ENCODE data around the gene INTS13. TPM values are rescaled to one million over a fixed set of nuclear protein-coding genes. Genes with fewer than 3 reads are reported as not detected.

INTS13 gene
- total RNA-seq, 1 experiment from 2014 or later = 50.5 TPM

GRCh38 chr12:26918321-26919215 is 19.2 kb downstream of the INTS13 start:
- no peaks in the 10 kb centered on the region for H3K9me3 ChIP-seq (ENCODE audit: control insufficient read depth in 1 of 2, insufficient read depth in 1 of 2, low read depth in 1 of 2, low read length in 2 of 2)
- no peaks in the 10 kb centered on the region for H3K4me1 ChIP-seq (ENCODE audit: control insufficient read depth in 1 of 2, insufficient read depth in 2 of 2, low read length in 2 of 2)
- no TSS peak for BruUV-seq (replicated peaks)
- H4K20me1 ChIP-seq (ENCODE audit: insufficient read depth) = no peaks in the 10 kb centered on the region
- intact Hi-C loops (cut with micrococcal nuclease) = no loop called here
- no peaks in the 10 kb centered on the region for H3K27me3 ChIP-seq (ENCODE audit: insufficient read depth, low read length)
- no peaks in the 10 kb centered on the region for H3K9me2 ChIP-seq (ENCODE audit: insufficient read depth)
- no peak overlapping the region for H3K27ac ChIP-seq (ENCODE audit: low read depth, low read length)
- DNase-seq (ENCODE audit: low read depth, low spot score) (no peak), ATAC-seq (no peak)
- H2AFZ ChIP-seq (ENCODE audit: low read depth, low read length, poor library complexity, severe bottlenecking) = no peak overlapping the region
- ChIA-PET RAD21 (ENCODE audit: low non-redundant PET in 1 of 2, low total read pairs in 2 of 2, uncharacterized antibody in 2 of 2, unreplicated experiment in 2 of 2) (no interaction called here), CTCF (no interaction called here), POLR2A (no interaction called here)
- no peak overlapping the region for H3K4me2 ChIP-seq (ENCODE audit: low read length)
- no peak overlapping the region for H3K4me3 ChIP-seq (replicated peaks in 1 of 2; ENCODE audit: low read depth in 1 of 2, low read length in 2 of 2)
- TF ChIP-seq CTCF (IDR thresholded peaks at IDR 0.05 in 2 of 3, conservative IDR thresholded peaks at IDR 0.05 in 1 of 3; ENCODE audit: borderline replicate concordance in 1 of 3, insufficient read depth in 1 of 3, low read depth in 2 of 3, low read length in 2 of 3) (no peak), ATF3 (IDR thresholded peaks at IDR 0.05) (no peak), POLR2AphosphoS5 (IDR thresholded peaks at IDR 0.05; ENCODE audit: low read depth, low read length) (no peak), SIN3A (IDR thresholded peaks at IDR 0.05; ENCODE audit: low read depth) (no peak), YY1 (IDR thresholded peaks at IDR 0.05; ENCODE audit: extremely low read depth, insufficient replicate concordance, low read depth, low read length) (no peak), ZBTB33 (IDR thresholded peaks at IDR 0.05; ENCODE audit: extremely low read depth, insufficient replicate concordance, low read length) (no peak), EZH2 (IDR thresholded peaks at IDR 0.05) (no peak), POLR2A (IDR thresholded peaks at IDR 0.05; ENCODE audit: borderline replicate concordance, extremely low read depth, insufficient read depth, insufficient read length) (no peak), FOSL1 (IDR thresholded peaks at IDR 0.05; ENCODE audit: low read depth) (no peak), SRF (IDR thresholded peaks at IDR 0.05; ENCODE audit: low read depth) (no peak), CBX3 (IDR thresholded peaks at IDR 0.05; ENCODE audit: low read depth) (no peak), RAD21 (IDR thresholded peaks at IDR 0.05; ENCODE audit: low read depth) (no peak), ZNF274 (IDR thresholded peaks at IDR 0.05; ENCODE audit: low read depth, low read length) (no peak), TCF7L2 (IDR thresholded peaks at IDR 0.05; ENCODE audit: borderline replicate concordance, extremely low read depth, insufficient read depth, insufficient read length) (no peak), CEBPB (IDR thresholded peaks at IDR 0.05; ENCODE audit: low read depth) (no peak), REST (IDR thresholded peaks at IDR 0.05; ENCODE audit: low read depth) (no peak), ZFX (IDR thresholded peaks at IDR 0.05) (no peak), EGR1 (IDR thresholded peaks at IDR 0.05; ENCODE audit: low read depth) (no peak)
- H3K36me3 ChIP-seq (ENCODE audit: control insufficient read depth in 1 of 2, insufficient read depth in 2 of 2, low read length in 2 of 2) = peaks cover 31 to 41% of the 10 kb centered on the region in 2 experiments
- no peak overlapping the region for H3K9ac ChIP-seq (ENCODE audit: low read length)
- peaks cover 4% of the 10 kb centered on the region; the same call in 1 of the 2 replicates for H3K79me2 ChIP-seq (ENCODE audit: insufficient read depth, low read length)
